Gastroesophageal sphincter (tissue), 3 donors: ENCODE data around the gene RPL41.

Experiments used
- CTCF ChIP-seq, 4 experiments: fragments of 200-600 bp in 2 of 4; fragments of 450-650 bp in 2 of 4; sonication (generic) in 1 of 4; IDR thresholded peaks; one replicate each; pipeline ENCODE4 v1.5.1; 2017 to 2019; ENCODE audit warnings: antibody characterized with exemption in 4 of 4, mild to moderate bottlenecking in 2 of 4, moderate library complexity in 2 of 4
- POLR2A ChIP-seq, 2 donors: fragments of 450-650 bp; IDR thresholded peaks; one replicate each; pipeline ENCODE4 v1.6.1; 2017; ENCODE audit warnings: antibody characterized with exemption in 2 of 2, mild to moderate bottlenecking in 2 of 2, moderate library complexity in 1 of 2

GRCh38 chr12:56145217-56145616, 28.8 kb downstream of the RPL41 start:
- no peak for TF ChIP-seq CTCF (IDR thresholded peaks at IDR 0.05)
- no peak for TF ChIP-seq POLR2A (IDR thresholded peaks at IDR 0.05)
